ENCODE measurements around the gene NRG3. TPM values are rescaled to one million over a fixed set of nuclear protein-coding genes. Genes with fewer than 3 reads are reported as not detected.

NRG3 gene
- total RNA-seq, 4 donors from 2014 or later = 0.22 to 2.4 TPM; not detected in 2

DNA sequence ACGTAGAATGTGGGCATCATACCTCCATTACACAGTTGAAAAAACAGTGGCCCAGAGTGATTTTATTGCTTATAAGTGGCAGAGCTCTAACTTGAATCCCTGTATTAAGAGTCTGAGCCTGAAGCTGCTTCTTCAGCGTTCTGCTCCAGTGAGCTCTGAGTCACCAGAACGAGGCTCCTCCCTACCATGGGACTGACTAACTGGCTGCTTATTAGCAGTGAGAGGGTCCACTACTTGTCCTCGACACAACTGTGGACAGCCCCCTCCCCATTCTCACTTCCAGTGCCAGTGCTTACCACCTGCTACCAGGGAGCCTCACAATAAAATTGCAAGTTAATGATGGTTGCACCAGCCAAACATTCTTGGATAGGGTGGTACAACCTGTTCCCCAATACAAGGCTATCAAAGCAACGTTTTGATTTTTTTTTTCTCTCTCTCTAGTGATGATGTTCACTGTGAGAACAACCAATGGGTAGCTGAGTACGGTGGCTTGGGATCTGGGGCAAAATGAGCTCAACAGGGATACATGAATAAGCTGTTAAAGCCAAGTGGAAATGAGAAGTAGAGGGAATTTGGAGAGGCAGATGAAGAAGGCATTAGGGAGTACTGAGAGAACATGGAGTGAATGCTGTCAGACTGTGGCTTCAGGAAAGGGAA lies 2.7 kb upstream of the NRG3 start:
- TF ChIP-seq CTCF (IDR thresholded peaks at IDR 0.05; ENCODE audit: low read depth) = no peak

- no peak for TF ChIP-seq CTCF (IDR thresholded peaks at IDR 0.05; ENCODE audit: low read depth)
These were observed 1.6 kb upstream of the NRG3 start for GRCh38 chr10:81873231-81873931.

GRCh38 chr10:81873932-81874816 lies 820 bp upstream of the NRG3 start:
- TF ChIP-seq CTCF (IDR thresholded peaks at IDR 0.05; ENCODE audit: low read depth) = no peak

GRCh38 chr10:81875467-81876252 lies 666 bp downstream of the NRG3 start:
- no peak for TF ChIP-seq CTCF (IDR thresholded peaks at IDR 0.05; ENCODE audit: low read depth)

- no peak for TF ChIP-seq CTCF (IDR thresholded peaks at IDR 0.05; ENCODE audit: low read depth)
These were observed 1.5 kb downstream of the NRG3 start for GRCh38 chr10:81876253-81877077.

DNA sequence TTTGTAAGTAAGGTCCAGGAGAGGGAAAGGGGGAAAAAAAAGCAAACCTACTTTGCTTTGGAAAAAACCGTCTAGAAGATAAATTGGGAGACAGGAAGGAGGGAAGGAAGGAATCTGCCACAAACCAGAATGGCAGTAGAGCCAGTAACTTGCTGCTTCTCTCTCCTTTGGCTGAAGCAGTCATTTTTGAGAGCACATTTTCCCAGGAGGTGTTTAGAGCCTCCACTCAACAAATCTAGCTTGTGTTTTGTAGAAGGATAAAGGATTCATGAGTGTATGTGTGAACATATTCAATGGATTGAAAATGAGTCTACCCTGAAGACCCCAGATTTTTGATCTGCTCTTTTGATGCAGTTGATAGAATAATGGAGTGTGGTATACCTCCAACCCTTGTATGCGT lies 2.6 kb downstream of the NRG3 start:
- no peak for TF ChIP-seq CTCF (IDR thresholded peaks at IDR 0.05; ENCODE audit: low read depth)

Data from subcutaneous adipose tissue (tissue), 4 donors.